NCI-H446 (cell line): ENCODE measurements around the gene PCDHA12.
"Not testable (repeated sequence)": the region's sequence is repeated elsewhere in the genome, so short reads cannot be mapped to it uniquely, and the experiment has no call there.

Source experiments
- DNase-seq, 2 experiments: peaks; one replicate each; lab custom pipeline; 2025; lab: John Stamatoyannopoulos, UW

PCDHA12 gene

DNA sequence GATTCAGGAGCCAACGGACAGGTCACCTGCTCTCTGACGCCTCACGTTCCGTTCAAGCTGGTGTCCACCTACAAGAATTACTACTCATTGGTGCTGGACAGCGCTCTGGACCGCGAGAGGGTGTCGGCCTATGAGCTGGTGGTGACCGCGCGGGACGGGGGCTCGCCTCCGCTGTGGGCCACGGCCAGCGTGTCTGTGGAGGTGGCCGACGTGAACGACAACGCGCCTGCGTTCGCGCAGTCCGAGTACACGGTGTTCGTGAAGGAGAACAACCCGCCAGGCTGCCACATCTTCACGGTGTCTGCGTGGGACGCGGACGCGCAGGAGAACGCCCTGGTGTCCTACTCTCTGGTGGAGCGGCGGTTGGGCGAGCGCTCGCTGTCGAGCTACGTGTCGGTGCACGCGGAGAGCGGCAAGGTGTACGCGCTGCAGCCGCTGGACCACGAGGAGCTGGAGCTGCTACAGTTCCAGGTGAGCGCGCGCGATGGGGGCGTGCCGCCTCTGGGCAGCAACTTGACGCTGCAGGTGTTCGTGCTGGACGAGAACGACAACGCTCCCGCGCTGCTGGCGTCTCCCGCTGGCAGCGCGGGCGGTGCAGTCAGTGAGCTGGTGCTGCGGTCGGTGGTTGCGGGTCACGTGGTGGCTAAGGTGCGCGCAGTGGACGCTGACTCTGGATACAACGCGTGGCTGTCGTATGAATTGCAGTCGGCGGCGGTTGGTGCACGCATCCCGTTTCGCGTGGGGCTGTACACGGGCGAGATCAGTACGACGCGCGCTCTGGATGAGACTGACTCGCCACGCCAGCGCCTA, 17.7 kb upstream of the PCDHA12 start:
- DNase-seq, result no peak

- DNase-seq, result no peak
Measured at GRCh38 chr5:140857987-140858240, 17.2 kb upstream of the PCDHA12 start.

DNA sequence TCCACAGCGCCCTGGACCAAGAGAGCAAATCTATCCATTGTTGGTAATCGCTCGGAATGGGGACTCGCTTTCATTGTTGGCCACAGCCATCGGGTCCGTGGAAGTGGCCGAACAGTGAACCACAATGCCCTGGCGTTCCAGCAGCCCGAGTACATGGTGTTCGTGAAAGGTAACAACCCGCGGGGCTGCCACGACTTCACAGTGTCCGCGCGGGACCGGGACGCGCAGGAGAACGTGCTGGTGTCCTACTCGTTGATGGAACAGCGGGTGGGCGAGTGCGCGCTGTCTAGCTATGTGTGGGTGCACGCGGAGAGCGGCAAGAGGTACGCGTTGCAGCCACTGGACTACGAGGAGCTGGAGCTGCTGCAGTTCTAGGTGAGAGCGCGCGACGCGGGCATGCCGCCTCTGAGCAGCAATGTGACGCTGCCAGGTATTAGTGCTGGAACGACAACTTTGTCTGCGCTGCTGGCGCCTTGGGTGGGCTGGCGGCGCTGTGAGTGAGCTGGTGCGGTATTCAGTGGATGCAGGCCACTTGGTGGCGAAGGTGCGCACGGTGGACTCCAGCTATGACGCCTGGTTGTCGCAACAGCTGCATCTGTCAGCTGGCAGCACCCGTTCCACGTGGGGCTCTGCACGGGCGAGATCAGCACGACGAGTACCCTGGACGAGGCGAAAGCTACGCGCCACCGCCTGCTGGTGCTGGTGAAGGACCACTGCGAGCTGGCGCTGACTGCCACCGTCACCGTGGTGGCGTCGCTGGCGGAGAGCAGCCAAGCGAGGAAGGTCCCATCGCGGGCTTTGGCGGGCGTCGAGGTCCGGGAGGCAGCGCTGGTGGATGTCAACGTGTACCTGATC, 12.4 kb upstream of the PCDHA12 start:
- no peak for DNase-seq

DNA sequence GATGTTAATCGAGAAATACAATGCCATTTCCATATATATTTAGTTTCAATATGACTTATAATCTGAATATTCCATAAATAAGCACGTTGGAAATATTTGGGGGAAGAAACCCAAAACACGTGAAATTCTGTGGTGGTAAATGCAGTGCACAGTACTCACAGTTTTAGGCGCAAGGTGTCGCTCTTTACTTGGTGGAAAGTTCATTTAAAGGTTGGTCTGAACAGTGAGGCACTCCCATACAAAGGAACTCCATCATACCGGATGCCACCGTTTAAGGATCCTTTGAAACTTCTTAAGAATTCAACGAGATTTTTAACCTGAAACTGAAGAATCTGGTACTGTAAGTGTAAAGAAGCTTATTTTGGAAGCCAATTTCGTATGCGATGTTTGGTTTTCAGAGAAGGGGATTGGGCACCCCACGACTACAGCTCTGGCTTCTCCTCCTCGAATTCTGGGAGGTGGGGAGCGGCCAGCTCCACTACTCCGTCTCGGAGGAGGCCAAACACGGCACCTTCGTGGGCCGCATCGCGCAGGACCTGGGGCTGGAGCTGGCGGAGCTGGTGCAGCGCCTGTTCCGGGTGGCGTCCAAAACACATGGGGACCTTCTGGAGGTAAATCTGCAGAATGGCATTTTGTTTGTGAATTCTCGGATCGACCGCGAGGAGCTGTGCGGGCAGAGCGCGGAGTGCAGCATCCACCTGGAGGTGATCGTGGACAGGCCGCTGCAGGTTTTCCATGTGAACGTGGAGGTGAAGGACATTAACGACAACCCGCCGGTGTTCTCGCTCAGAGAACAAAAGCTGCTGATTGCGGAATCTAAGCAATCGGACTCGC, 6.2 kb upstream of the PCDHA12 start, which contains the start of gene PCDHA11:
Gene PCDHA11 (plus strand): TSS at position 237 of the 834 bp plus-strand sequence. CDS start 147 bp downstream, at position 384.
- no peak for DNase-seq

DNA sequence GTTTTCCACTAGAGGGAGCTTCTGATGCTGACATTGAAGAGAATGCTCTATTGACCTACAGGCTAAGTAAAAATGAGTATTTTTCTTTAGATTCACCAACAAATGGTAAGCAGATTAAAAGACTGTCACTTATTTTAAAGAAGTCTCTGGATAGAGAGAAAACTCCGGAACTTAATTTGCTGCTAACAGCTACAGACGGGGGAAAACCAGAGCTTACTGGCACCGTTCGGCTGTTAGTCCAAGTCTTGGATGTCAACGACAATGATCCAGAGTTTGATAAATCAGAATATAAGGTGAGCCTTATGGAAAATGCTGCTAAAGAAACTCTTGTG, 5.6 kb upstream of the PCDHA12 start:
- DNase-seq, result no peak

DNA sequence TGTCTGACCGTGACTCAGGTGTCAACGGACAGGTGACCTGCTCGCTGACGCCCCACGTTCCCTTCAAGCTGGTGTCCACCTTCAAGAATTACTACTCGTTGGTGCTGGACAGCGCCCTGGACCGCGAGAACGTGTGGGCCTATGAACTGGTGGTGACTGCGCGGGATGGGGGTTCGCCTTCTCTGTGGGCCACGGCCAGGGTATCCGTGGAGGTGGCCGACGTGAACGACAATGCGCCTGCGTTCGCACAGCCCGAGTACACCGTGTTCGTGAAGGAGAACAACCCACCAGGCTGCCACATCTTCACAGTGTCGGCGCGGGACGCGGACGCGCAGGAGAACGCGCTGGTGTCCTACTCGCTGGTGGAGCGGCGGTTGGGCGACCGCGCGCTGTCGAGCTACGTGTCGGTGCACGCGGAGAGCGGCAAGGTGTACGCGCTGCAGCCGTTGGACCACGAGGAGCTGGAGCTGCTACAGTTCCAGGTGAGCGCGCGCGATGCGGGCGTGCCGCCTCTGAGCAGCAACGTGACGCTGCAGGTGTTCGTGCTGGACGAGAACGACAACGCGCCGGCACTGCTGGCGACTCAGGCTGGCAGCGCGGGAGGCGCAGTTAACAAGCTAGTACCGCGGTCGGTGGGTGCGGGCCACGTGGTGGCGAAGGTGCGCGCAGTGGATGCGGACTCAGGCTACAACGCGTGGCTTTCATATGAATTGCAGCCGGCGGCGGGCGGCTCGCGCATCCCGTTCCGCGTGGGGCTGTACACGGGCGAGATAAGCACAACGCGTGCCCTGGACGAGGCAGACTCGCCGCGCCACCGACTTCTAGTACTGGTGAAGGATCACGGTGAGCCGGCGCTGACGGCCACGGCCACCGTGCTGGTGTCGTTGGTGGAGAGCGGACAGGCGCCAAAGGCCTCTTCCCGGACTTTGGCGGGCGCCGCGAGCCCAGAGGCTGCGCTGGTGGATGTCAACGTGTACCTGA, 4.6 kb upstream of the PCDHA12 start:
- DNase-seq, result no peak

DNA sequence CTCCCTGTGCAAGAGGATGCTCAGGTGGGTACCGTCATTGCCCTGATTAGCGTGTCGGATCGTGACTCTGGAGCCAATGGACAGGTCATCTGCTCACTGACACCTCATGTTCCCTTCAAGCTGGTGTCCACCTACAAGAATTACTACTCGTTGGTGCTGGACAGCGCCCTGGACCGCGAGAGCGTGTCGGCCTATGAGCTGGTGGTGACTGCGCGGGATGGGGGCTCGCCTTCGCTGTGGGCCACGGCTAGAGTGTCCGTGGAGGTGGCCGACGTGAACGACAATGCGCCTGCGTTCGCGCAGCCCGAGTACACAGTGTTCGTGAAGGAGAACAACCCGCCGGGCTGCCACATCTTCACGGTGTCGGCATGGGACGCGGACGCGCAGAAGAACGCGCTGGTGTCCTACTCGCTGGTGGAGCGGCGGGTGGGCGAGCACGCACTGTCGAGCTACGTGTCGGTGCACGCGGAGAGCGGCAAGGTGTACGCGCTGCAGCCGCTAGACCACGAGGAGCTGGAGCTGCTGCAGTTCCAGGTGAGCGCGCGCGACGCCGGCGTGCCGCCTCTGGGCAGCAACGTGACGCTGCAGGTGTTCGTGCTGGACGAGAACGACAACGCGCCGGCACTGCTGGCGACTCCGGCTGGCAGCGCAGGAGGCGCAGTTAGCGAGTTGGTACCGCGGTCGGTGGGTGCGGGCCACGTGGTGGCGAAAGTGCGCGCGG, 1.6 kb downstream of the PCDHA12 start:
- not testable (repeated sequence) for DNase-seq

DNA sequence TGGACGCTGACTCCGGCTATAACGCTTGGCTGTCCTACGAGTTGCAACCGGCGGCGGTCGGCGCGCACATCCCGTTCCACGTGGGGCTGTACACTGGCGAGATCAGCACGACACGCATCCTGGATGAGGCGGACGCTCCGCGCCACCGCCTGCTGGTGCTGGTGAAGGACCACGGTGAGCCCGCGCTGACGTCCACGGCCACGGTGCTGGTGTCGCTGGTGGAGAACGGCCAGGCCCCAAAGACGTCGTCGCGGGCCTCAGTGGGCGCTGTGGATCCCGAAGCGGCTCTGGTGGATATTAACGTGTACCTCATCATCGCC, 2.1 kb downstream of the PCDHA12 start:
- no peak for DNase-seq

DNA sequence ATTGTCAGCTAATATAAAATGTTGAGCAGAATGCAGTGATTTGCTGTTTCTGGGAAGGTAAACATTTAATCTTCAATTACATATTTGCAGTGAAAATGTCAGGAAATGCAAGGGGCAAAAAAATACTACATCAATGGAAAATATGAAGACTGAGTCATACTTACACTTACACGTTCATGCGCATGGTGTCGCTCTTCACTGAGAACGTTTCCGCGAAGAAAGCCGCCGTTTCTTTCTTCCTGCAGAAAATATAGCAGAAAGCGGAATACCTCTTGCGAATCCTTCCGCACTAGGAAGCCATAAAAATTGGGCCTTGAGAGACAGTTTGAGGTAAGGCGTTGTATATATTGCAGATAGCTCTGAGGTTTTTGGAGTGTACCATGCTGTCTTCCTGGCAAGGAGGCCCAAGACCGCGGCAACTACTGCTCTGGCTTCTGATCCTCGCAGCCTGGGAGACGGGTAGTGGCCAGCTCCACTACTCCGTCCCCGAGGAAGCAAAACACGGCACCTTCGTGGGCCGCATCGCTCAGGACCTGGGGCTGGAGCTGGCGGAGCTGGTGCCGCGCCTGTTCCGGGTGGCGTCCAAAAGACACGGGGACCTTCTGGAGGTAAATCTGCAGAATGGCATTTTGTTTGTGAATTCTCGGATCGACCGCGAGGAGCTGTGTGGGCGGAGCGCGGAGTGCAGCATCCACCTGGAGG, 6.9 kb downstream of the PCDHA12 start, which contains the start of gene PCDHA13:
Gene PCDHA13 (plus strand): TSS at position 236 of the 702 bp plus-strand sequence. CDS start 145 bp downstream, at position 381.
- no peak for DNase-seq

DNA sequence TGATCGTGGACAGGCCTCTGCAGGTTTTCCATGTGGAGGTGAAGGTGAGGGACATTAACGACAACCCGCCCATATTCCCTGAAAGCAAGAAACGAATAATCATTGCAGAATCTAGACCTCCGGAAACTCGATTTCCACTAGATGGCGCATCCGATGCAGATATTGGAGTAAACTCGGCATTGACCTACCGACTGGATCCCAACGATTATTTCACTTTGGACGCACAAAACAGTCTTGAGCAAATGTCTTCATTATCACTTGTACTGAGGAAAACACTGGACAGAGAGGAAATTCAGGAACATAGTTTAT, 7.4 kb downstream of the PCDHA12 start:
- peak in 1 of 2 experiments; percentile 4 for DNase-seq

- DNase-seq, result no peak
Measured at GRCh38 chr5:140883373-140883772, 8.3 kb downstream of the PCDHA12 start.

DNA sequence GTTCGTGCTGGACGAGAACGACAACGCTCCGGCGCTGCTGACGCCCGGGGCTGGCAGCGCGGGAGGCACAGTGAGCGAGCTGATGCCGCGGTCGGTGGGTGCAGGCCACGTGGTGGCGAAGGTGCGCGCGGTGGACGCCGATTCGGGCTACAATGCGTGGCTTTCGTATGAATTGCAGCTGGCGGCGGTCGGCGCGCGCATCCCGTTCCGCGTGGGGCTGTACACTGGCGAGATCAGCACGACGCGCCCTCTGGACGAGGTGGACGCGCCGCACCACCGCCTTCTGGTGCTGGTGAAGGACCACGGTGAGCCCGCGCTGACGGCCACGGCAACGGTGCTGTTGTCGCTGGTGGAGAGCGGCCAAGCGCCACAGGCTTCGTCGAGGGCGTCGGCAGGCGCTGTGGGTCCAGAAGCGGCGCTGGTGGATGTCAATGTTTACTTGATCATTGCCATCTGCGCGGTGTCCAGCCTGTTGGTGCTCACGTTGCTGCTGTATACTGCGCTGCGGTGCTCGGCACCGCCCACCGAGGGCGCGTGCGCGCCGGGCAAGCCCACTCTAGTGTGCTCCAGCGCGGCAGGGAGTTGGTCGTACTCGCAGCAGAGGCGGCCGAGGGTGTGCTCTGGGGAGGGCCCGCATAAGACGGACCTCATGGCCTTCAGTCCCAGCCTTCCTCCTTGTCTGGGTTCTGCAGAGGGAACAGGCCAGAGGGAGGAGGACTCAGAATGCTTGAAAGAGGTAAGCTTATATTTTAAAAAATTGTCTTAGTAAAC, 9.0 kb downstream of the PCDHA12 start:
- DNase-seq, result no peak

DNA sequence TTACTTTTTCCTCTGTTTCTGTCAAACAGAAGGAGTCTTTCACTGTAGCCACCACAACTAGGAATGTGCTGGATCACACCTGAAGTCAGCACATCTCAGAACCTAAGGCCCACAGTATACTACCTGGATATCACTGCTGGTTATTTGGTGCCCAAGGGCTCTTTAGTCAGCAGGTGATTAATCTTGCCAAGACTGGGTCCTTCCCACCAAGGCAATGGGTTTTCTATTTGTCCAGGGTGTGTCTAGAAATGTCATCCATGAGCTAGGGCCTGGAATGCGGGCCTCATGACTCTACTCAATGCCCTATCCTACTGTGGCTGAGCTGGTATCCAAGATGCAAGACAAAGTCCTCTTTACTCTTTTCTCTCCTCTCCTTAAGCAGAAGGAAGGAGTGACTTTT, 41.2 kb downstream of the PCDHA12 start:
- no peak for DNase-seq

GRCh38 chr5:140923601-140924000, 48.5 kb downstream of the PCDHA12 start:
- no peak for DNase-seq

GRCh38 chr5:140925806-140926442, 50.8 kb downstream of the PCDHA12 start, which contains the start of gene PCDHAC1:
Gene PCDHAC1, plus strand, starts transcription at chr5:140926299. Its CDS starts 594 bp downstream, at chr5:140926893.
- DNase-seq, result no peak

DNA sequence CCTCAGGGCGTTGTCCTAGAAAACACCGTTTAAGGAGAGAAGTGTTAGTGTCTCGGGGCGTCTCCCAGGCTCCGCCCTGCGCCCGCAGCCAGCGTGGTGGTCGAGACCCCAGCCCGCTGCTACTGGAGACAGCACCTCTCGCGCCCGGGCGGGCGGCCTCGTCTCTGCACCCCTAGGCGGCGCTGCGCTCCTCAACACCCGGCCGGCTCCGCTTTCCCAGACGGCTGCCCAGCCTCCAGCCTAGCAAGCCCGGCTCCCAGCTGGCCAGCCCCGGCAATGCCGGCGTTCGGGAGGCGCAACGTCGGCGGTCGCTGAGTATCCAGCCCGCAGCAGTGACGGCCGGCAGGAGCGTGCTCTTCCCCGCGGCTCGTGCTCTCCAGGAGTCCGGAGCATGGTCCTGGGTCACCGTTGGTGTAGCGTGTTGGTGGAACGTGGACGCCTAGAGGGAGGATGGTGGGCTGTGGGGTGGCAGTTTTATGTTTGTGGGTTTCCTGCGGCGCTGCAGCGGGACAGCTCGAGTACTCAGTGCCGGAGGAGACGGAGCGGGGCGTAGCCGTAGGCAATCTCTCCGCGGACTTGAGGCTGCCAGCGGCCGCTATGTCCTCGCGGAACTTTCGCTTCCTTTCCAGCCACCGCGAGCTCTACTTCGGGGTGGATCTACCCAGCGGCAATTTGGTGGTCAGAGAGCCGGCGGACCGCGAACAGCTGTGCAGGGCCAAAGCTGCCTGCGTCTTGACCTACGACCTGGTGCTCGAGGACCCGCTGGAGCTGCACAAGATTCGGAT, 51.5 kb downstream of the PCDHA12 start:
- DNase-seq, result peak; percentile 7 to 59

GRCh38 chr5:140927228-140927573, 52.1 kb downstream of the PCDHA12 start:
- DNase-seq, result no peak
